ENCODE measurements around the gene SDK1. TPM values are rescaled to one million over a fixed set of nuclear protein-coding genes. Genes with fewer than 3 reads are reported as not detected.
A peak's percentile ranks its signal among the peaks of the same experiment; 100 is the strongest.

SDK1 gene
- total RNA-seq, 1 donor from 2014 or later: 9.9 TPM

- no peak for DNase-seq
Measured at GRCh38 chr7:4138866-4139265, 837.8 kb downstream of the SDK1 start.

- no peak for DNase-seq
Measured at GRCh38 chr7:4139656-4140625, 838.9 kb downstream of the SDK1 start.

DNA sequence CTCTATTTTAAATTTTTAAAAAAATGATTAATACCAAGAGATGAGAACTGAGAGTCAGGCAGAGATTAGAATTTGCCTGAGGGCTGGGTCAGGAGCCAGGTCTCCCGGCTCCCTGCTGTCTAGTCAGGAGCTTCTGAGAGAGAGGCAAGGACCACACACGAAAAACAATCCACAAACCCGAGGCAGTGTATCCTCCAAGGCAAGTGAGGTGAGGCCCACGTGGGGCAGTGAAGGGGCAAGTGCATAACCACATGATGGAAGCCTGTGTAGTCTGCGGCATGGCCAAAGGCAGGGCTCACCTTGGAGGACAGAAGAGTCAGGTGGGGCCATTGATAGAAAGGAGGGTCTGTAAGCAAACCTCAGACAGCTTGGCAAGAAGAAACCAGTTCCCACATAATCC is 839.9 kb downstream of the SDK1 start:
- DNase-seq: no peak

DNA sequence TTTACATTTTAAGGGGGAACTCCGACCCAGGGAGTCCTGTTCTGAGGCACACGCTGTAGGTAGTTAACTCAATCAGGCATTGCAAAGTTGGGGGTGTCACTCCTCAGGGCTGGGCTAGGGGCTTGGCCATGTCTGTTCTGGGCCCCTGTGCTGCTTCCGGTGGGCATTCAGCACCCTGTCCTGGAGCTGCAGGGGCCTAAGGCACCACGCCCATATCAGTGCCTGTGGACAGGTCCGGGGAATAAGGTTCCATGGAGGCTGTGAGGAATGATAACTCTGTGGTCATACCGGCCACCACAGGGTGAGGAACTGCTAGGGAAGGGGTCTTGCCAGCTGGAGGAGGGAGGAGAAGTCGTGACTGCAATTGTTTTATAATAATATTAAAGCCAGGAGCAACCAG is 842.0 kb downstream of the SDK1 start:
- DNase-seq: no peak

DNA sequence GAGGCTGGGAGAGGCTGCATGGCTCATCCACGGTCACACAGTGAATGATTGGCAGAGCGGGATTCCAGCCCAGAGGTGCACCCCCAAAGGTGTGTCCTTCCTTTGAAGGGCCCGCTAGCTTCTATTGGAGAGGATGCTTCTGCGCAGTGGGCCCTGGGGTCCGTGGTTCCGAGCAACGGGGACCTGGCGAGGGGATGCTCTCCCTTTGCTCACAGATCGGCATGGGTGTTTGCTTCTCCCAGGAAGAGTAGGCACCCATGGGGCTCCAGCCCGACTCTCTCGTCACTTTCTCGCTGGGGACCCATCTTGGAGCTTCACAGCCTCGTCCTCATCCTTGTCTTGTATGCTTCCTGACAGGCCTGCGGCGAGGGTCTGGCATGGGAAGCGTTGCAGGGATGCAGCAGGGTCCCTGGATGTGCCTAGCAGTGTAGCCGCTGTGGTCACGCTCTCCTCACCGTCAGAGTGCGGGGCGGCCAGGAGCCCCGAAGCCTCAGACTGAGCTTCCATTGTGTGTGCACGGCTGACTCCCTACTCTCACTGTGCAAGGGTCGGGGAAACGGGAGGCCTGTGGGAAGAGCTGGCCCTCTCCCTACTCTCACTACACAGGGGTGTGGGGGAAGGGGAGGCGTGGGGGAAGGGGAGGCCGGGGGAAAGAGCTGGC is 842.6 kb downstream of the SDK1 start:
- no peak for DNase-seq

GRCh38 chr7:4144172-4144701 is 843.2 kb downstream of the SDK1 start:
- DNase-seq: peak; percentile 51

- peak; percentile 89 for DNase-seq
Measured at GRCh38 chr7:4144811-4145510, 843.9 kb downstream of the SDK1 start.

- DNase-seq: no peak
Measured at GRCh38 chr7:4145576-4145975, 844.5 kb downstream of the SDK1 start.

DNA sequence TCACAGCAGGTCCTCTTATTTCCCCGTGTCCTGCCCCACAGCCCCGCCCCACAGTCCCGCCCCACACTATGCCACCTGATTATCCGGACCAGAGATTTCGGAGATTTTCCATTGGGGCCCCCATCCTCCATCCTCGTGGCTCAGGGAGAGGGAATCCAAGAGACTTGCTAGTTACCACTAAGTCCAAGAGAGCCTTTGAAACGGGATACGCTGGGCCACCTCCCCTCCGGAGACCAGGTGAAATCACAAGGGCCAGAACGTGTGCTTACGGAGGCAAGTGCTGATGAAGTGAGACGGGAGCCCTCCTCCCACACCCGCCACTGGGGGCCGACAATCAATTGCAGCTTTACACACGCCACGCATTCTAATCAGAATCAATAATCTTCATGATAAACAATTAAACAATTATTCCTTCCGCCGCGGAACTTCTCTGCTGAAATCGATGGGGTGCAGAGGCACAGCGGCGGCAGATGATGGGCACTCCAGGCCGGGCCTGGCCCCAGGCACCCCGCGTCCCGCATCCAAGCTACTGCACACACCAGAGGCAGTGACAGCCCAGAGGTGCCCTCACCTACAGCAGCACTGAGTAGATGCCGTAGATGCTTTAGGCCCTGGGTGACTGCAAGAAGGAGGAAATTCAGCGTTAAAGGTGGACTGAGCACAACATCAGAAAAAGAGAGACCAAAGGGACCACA is 847.0 kb downstream of the SDK1 start:
- DNase-seq: no peak

GRCh38 chr7:4149236-4149635 is 848.2 kb downstream of the SDK1 start:
- DNase-seq: no peak

GRCh38 chr7:4149645-4150044 is 848.6 kb downstream of the SDK1 start:
- DNase-seq: no peak

GRCh38 chr7:4150731-4151130 is 849.7 kb downstream of the SDK1 start:
- no peak for DNase-seq

GRCh38 chr7:4151524-4151923 is 850.5 kb downstream of the SDK1 start:
- no peak for DNase-seq

GRCh38 chr7:4151926-4152549 is 851.0 kb downstream of the SDK1 start:
- no peak for DNase-seq

DNA sequence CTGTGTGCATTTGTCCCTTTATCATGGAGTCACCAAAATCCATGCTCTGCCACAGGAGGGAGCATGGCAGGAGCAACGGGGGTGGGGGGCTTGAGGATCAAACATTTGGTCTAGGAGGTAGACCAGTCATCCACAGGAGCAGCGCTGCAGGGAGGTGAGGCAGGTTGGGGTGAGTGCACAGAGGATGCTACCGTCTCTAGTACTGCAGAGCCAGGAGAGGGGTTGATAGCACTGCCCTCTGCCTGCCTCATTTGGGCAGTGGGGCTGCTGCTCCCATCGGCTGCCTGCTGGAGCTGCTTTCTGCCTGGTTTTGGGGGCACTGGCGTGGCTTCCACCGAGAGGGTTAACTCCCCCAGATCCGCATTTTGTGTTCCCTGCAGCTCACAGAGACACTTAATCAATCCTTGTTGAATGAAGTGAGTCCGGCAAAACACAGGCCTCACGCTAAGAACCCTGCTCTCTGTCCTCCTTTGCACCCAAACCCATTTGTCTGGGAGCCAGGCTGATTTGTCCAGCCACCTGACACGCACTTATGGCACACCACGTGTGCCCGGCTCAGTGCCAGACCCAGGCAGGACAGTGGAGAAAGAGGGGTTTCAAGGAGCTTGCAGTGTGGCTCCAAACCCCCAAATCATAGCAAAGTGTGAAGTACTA is 854.0 kb downstream of the SDK1 start:
- no peak for DNase-seq

GRCh38 chr7:4156190-4156589 is 855.1 kb downstream of the SDK1 start:
- DNase-seq: no peak

DNA sequence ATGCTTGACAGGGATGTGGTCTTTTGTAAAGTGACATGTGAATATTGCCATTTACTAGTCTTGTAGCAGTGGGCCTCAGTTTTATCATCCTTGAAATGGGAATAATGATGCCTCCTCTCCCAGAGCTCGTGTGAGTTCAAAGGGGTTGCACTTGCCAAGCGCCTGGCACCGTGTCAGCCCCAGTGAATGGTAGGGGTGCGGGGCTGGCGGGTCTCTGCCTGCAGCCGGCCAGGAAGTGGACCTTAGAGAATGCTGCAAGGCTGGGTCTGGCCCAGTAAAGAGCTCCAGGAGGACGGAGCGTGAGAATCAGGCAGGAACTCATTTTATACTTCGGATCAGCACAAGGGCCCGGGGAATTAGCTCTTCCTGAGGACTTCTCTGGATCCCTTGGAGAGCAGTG is 856.6 kb downstream of the SDK1 start:
- DNase-seq: no peak

DNA sequence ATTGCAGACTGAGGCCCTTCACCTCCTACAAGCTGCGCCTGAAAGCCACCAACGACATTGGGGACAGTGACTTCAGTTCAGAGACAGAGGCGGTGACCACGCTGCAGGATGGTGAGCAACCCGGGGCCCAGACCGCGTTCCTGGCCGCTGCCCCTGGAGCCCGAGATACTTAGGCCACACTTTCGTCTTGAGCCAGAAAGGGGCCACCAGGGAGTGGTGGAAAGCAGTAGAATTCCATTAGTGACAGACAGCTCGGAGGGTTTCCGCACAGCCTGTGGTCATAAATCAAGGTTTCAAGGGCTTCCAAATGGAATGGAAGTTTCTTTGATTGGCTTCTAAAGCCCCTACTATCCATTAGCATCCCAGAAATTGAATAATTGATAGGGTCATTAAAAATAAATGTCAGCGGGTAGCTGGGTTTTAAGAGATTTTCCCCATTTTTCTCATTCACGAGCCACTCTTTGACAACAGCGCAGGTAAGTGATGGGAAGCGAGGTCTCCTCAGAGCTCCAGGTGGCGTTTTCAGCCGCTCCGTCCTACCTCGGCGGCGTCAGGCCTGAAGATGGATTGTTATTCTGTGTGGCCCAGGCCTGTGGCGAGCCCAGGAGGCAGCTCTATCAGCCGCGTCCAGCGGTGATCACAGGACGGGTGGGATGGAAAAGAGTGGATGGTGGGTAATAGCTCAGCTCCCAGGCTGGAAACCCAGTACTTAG is 857.5 kb downstream of the SDK1 start:
- DNase-seq: no peak

DNA sequence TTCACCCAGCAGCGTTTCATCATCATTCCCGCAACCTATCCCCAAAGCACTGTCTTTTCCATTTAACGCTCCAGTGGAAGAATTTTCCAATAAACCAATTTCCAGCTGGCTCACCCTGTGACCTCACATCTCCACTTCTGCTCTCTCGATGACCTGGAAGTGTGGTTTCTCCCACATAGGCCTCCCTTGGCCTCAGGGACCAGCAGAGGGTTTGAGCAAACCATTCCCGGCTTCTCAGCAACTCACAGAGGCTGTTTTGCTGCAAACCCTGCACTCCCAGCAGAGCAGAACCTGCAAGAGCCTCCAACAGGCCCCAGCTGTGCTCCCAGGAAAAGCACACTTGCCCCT is 858.1 kb downstream of the SDK1 start:
- no peak for DNase-seq

DNA sequence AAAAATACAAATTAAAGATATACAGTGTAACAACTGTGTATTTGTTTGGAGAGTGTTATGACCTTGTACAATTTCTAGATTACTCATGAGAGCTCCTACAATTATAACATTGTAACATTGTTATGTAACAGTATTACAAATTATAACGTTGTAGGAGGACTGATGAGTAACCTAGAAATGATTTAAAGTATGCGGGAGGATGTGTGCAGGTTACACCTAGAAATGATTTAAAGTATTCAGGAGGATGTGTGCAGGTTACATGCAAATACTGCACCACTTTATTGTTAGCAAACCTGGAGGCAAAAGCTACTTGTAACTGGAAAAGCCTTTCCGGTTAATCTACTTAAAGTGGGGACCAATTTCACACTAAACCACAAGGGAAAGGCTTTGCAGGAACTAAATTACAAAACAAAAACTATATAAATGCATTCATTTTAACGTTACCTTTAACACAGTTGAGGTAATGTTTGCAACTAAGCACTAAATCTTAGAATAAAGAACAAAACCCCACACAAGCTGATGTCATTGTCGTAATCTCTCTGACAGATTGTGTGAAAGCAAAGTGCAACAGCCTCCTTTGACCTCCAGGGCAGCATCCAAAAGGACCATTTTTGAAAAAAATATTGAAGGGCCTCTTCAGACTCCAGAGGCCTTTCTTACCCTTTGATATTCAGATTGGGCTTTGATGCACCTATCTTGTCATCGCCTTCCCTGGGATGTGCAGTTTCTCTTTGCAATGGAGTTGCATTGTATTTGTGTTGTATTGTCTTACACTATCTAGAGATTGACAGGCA is 858.9 kb downstream of the SDK1 start:
- no peak for DNase-seq

Data from tongue (tissue), 2 donors.